Brain microvascular endothelial cell (primary cell): ENCODE results near the gene SSTR3.
"Not testable (repeated sequence)": the region's sequence is repeated elsewhere in the genome, so short reads cannot be mapped to it uniquely, and the experiment has no call there.

Source experiments
- DNase-seq: peaks from one replicate; pipeline ENCODE4 v3.0.0-alpha.2; 2020
- H3K27ac ChIP-seq: fragments of 250-450 bp; sonication (Bioruptor Pico); 2 replicates; pipeline ENCODE4 v1.5.1; 2020; ENCODE audit warnings: mild to moderate bottlenecking, moderate library complexity
- H3K27me3 ChIP-seq: fragments of 250-450 bp; sonication (Bioruptor Pico); replicated peaks from 2 replicates; pipeline ENCODE4 v1.5.1; 2020; ENCODE audit warnings: mild to moderate bottlenecking
- H3K36me3 ChIP-seq: fragments of 250-450 bp; sonication (Bioruptor Pico); replicated peaks from 2 replicates; pipeline ENCODE4 v1.5.1; 2020; ENCODE audit warnings: mild to moderate bottlenecking
- H3K4me3 ChIP-seq: 2 replicates; pipeline ENCODE4 v1.5.1; 2011; ENCODE audit warnings: low read depth, mild to moderate bottlenecking, control low read depth, low read length, moderate library complexity
- in situ Hi-C: cut with HindIII; loops from 2 replicates; pipeline ENCODE4 v1.10.0; 2017; ENCODE audit warnings: low sequenced_read_pairs, low pct_ligation_motif_present
- TF ChIP-seq, protein P1 (sequence below): IDR thresholded peaks from 2 replicates; pipeline ENCODE4 v1.5.1; 2011; ENCODE audit warnings: low read depth, mild to moderate bottlenecking, moderate library complexity, low read length, control low read depth, inconsistent platforms; ENCODE audit errors: missing control alignments

Gene SSTR3

DNA sequence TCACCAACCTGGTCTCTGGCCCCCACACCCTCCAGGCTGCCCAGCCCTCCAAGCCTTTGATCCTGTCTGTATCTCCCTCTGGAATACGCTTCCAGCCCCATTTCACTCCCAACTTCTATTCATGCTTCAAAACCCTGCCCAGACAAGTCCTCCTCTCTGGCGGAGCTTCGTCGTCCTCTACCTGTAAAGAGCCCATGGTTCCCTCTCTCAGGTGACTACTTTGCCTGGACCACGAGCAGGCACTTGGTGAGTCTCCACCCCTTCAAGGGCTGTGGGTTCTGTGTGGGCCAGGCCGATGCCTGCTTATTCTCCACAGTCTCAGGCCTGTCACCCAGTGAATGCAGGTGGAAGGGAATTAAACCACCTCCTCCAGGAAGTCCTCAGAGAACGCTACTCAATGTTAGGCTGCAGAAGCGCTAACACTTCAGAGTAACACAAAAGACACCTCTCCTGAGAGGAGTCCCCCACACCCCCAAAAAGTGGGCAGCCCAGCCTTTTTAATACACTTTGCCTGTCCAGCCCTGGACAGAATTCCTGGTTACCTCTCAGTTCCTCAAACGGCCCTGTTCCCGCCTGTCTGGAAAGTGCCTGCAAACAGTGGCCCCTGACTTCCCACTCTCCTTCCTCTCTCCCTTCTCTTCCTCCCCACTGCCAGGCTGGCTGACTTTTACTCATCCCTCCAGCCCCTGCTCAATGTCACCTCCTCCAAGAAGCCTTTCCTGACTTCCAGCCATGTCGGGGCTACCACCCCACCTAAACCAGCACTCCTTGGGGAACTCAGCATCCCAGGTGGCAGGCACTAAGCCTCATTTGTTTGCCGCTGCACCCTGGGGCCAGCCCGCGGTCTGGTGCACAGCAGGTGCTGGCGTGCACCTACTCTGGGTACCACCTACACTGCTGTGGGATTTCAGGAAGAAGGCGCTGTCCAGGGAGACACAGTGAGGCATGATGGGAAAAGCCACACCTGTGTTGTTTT, 22.7 kb upstream of the SSTR3 start:
- peaks cover 7% of the 10 kb centered on the region for H3K36me3 ChIP-seq
- TF ChIP-seq, protein P1, sequence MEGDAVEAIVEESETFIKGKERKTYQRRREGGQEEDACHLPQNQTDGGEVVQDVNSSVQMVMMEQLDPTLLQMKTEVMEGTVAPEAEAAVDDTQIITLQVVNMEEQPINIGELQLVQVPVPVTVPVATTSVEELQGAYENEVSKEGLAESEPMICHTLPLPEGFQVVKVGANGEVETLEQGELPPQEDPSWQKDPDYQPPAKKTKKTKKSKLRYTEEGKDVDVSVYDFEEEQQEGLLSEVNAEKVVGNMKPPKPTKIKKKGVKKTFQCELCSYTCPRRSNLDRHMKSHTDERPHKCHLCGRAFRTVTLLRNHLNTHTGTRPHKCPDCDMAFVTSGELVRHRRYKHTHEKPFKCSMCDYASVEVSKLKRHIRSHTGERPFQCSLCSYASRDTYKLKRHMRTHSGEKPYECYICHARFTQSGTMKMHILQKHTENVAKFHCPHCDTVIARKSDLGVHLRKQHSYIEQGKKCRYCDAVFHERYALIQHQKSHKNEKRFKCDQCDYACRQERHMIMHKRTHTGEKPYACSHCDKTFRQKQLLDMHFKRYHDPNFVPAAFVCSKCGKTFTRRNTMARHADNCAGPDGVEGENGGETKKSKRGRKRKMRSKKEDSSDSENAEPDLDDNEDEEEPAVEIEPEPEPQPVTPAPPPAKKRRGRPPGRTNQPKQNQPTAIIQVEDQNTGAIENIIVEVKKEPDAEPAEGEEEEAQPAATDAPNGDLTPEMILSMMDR: no peak
- no peaks in the 10 kb centered on the region for H3K27me3 ChIP-seq
- H3K27ac ChIP-seq: no peak overlapping the region
- DNase-seq: no peak
- no peak overlapping the region for H3K4me3 ChIP-seq
- in situ Hi-C loops: no loop called here

DNA sequence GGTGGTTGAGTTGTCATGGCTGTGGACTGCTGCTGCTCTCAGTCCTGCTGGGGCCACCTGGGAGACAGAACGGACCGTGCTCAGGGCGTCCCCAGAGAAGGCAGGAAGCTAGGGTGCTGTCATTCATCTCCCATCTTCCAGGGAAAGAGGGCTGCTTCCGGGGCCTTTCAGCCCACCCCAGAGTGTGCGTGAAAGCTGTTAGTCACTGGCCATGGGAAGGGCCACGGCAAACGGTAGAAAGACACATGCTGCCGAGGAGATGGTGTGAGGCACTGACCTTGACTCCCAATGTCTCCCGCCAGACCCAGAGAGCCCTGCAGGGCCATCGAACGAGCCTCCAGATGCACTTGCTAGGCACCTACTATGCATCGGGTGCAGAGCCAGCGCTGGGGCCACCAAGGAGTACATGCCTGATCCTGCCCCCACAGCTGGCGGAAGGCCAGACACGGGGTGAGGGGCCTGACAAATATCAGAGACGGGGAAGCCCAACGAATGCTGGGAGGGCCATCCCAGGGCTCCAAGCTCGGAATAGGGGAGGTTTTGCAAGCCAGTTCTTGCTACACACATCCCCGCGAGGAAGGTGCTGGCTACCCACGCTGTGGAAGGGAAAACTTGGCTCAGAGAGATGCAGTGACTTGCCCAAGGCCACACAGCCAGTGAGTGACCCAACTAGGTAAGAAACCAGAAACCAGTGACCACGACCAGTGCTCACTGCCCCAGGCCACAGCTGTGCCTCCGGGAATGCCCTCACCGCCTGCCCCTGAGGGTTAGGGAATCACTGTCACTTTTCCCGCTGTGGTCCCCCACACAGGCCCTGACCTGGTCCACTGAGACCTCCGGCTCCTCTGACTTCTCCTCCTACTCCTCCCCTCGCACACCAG, 21.7 kb upstream of the SSTR3 start:
- no peak overlapping the region for H3K27ac ChIP-seq
- TF ChIP-seq, protein P1: no peak
- H3K36me3 ChIP-seq: peaks cover 7% of the 10 kb centered on the region
- in situ Hi-C loops: no loop called here
- no peak for DNase-seq
- H3K27me3 ChIP-seq: no peaks in the 10 kb centered on the region
- no peak overlapping the region for H3K4me3 ChIP-seq

DNA sequence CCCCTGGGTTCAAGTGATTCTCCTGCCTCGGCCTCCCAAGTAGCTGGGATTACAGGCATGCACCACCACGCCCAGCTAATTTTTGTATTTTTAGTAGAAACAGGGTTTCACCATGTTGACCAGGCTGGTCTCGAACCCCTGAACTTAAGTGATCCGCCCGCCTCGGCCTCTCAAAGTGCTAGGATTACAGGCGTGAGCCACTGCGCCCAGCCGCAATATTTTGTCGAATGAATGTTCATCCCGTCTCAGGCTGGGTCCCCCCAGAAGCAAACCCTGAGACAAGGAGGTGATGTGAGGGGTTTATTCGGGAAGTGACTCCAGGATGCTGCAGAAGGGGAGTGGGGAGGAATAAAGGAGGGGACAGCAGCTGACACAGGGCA, 21.1 kb upstream of the SSTR3 start:
- H3K27ac ChIP-seq, H3K36me3 ChIP-seq, in situ Hi-C loops, DNase-seq, H3K27me3 ChIP-seq, H3K4me3 ChIP-seq: not testable (repeated sequence)

DNA sequence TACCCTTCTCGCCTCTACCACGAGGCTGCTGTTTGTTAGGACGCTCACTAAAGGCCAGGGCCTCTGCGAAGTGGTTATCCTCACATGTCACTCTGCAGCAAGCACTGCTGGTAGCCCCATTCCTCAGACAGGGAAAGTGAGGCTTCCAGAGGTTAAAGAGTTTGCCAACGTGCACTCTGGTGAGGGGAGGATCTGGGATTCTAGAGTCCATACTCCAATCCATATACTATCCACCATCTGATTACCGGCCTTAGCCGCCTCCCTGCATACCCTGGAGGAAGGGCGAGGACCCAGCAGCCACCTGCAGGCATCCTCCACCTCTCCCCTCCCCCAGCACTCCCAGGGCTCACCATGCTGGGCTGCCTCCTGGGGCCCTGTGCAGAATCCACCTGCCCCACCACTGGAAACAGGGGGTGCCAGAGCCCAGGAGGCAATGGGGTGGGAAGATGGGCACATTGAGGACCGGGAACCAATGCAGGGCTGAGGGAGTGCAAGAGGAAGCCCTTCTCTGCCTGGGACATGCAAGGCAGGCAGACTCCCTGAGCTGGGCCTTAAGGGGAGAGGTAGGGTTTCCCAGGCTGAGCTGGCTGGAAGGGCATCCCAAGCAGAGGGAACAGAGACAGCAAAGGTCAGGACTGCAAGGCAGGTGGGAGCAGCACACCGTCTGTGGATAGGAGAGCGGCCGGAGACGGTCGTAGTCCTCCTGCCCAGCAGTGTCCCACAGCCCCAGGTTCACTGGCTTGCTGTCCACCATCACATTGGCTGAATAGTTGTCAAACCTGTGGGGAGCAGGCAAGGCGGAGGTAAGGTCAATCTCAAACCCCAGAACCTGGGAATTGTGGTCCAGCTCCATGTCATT, 20.1 kb upstream of the SSTR3 start:
- Histone ChIP-seq H3K27me3 (no peaks in the 10 kb centered on the region), H3K27ac (no peak overlapping the region), H3K4me3 (no peak overlapping the region), H3K36me3 (peaks cover 7% of the 10 kb centered on the region)
- TF ChIP-seq, protein P1: no peak
- in situ Hi-C loops: no loop called here
- DNase-seq: no peak

DNA sequence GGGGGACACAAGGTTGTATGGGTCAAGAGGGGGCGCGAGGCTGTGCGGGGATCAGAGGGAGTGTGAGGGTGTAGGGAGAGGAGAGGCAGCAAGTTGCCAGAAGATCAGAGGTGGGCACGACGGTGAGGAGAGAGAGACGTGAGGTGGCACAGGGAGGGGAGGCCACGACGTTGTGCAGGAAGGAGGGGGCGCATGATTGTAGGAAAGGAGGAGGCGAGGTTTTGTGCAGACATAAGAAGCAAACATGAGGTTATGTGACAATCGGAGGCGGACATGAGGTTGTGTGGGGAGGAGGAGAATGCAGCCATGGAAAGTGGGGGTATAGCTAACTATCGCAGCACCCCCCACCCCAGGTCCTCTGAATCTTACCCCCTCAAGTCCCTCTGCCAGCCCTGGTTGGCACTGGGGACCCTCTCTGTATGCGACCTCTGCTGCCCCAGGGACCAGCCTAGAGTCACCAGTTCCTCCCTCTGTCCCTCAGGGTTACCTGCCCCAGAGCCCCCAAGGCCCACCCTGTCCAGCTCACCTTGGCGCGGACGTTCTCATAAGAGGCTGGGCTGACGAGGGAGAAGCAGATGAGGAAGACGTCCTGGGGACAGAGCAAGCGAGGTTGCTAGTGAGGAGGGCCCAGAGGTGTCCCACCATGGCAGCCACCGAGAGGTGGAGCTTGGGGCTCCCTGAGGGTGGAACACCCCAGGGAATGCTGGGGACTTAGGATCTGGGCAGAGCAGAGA, 19.3 kb upstream of the SSTR3 start:
- DNase-seq: no peak
- peaks cover 6% of the 10 kb centered on the region for H3K36me3 ChIP-seq
- H3K27ac ChIP-seq: no peak overlapping the region
- in situ Hi-C loops: no loop called here
- no peak overlapping the region for H3K4me3 ChIP-seq
- no peaks in the 10 kb centered on the region for H3K27me3 ChIP-seq
- TF ChIP-seq, protein P1: no peak
